Measurements from ENCODE around the gene TJP2.

TJP2 gene

GRCh38 chr9:69173891-69174615 lies at the start of gene TJP2:
TSS of gene TJP2 (plus strand) at chr9:69174277. CDS start at chr9:69174373, 96 bp downstream.
- FAIRE-seq = no peak
- DNase-seq (ENCODE audit: insufficient read length, low spot score) = peak; percentile 52

GRCh38 chr9:69130456-69131441 lies 43.3 kb upstream of the TJP2 start:
- DNase-seq (ENCODE audit: insufficient read length, low spot score) (no peak), FAIRE-seq (no peak)

- FAIRE-seq = no peak
- DNase-seq (ENCODE audit: insufficient read length, low spot score) = no peak
Measured at GRCh38 chr9:69131682-69132081, 42.4 kb upstream of the TJP2 start.

GRCh38 chr9:69132361-69132760 lies 41.7 kb upstream of the TJP2 start:
- FAIRE-seq = no peak
- DNase-seq (ENCODE audit: insufficient read length, low spot score) = no peak

GRCh38 chr9:69134412-69134811 lies 39.7 kb upstream of the TJP2 start:
- no peak for DNase-seq (ENCODE audit: insufficient read length, low spot score)
- FAIRE-seq = no peak

- DNase-seq (ENCODE audit: insufficient read length, low spot score) = no peak
- no peak for FAIRE-seq
Measured at GRCh38 chr9:69136185-69136584, 37.9 kb upstream of the TJP2 start.

- FAIRE-seq (no peak), DNase-seq (ENCODE audit: insufficient read length, low spot score) (no peak)
Measured at GRCh38 chr9:69136779-69137178, 37.3 kb upstream of the TJP2 start.

- no peak for DNase-seq (ENCODE audit: insufficient read length, low spot score)
- no peak for FAIRE-seq
Measured at GRCh38 chr9:69137311-69137710, 36.8 kb upstream of the TJP2 start.

- FAIRE-seq (no peak), DNase-seq (ENCODE audit: insufficient read length, low spot score) (no peak)
Measured at GRCh38 chr9:69139596-69139995, 34.5 kb upstream of the TJP2 start.

GRCh38 chr9:69140123-69140735 lies 33.8 kb upstream of the TJP2 start:
- FAIRE-seq (no peak), DNase-seq (ENCODE audit: insufficient read length, low spot score) (no peak)

- no peak for DNase-seq (ENCODE audit: insufficient read length, low spot score)
- no peak for FAIRE-seq
Measured at GRCh38 chr9:69141851-69142250, 32.2 kb upstream of the TJP2 start.

- DNase-seq (ENCODE audit: insufficient read length, low spot score) = no peak
- no peak for FAIRE-seq
Measured at GRCh38 chr9:69143291-69143690, 30.8 kb upstream of the TJP2 start.

GRCh38 chr9:69145144-69145715 lies 28.8 kb upstream of the TJP2 start:
- DNase-seq (ENCODE audit: insufficient read length, low spot score) (no peak), FAIRE-seq (no peak)

- no peak for DNase-seq (ENCODE audit: insufficient read length, low spot score)
- no peak for FAIRE-seq
Measured at GRCh38 chr9:69147041-69147834, 26.8 kb upstream of the TJP2 start.

- FAIRE-seq (no peak), DNase-seq (ENCODE audit: insufficient read length, low spot score) (no peak)
Measured at GRCh38 chr9:69149321-69149807, 24.7 kb upstream of the TJP2 start.

- FAIRE-seq (no peak), DNase-seq (ENCODE audit: insufficient read length, low spot score) (no peak)
Measured at GRCh38 chr9:69151506-69151905, 22.6 kb upstream of the TJP2 start.

GRCh38 chr9:69153707-69154521 lies 20.2 kb upstream of the TJP2 start:
- no peak for DNase-seq (ENCODE audit: insufficient read length, low spot score)
- FAIRE-seq = no peak

- DNase-seq (ENCODE audit: insufficient read length, low spot score) = peak; percentile 52
Measured at GRCh38 chr9:69155341-69156030, 18.6 kb upstream of the TJP2 start.

More at GRCh38 chr9:69155341-69156030, 18.6 kb upstream of the TJP2 start:
- FAIRE-seq = peak; percentile 82

Measured in GM19239 (cell line).